ENCODE data around the gene KCNE1. TPM values are rescaled to one million over a fixed set of nuclear protein-coding genes. Genes with fewer than 3 reads are reported as not detected.
"Not testable (repeated sequence)": the region's sequence is repeated elsewhere in the genome, so short reads cannot be mapped to it uniquely, and the experiment has no call there.

KCNE1 gene
- total RNA-seq, 1 donor from 2014 or later: 0.53 TPM

DNA sequence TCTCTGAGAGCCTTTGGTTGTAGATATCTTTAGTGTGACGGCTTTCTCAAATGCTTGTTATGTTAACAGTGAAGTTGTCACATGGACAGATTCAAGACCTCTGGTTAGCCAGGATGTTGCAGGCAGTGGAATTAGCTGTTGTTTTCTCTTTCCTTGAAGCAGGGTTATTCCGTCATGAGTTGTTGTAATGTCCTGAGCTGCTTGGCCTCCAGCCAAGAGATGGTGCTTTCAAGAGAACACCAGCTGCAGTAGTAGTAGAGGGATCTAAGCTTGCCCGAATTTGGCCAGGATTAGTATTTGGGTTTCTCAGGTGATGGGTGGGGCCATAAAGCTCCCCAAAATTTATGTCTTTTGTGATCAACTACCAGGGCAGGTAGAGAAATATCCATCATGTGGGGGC, 13.4 kb downstream of the KCNE1 start:
- peaks cover 21% of the 10 kb centered on the region for H3K9me3 Mint-ChIP-seq (ENCODE audit: low read depth)
- TF ChIP-seq, protein P1, sequence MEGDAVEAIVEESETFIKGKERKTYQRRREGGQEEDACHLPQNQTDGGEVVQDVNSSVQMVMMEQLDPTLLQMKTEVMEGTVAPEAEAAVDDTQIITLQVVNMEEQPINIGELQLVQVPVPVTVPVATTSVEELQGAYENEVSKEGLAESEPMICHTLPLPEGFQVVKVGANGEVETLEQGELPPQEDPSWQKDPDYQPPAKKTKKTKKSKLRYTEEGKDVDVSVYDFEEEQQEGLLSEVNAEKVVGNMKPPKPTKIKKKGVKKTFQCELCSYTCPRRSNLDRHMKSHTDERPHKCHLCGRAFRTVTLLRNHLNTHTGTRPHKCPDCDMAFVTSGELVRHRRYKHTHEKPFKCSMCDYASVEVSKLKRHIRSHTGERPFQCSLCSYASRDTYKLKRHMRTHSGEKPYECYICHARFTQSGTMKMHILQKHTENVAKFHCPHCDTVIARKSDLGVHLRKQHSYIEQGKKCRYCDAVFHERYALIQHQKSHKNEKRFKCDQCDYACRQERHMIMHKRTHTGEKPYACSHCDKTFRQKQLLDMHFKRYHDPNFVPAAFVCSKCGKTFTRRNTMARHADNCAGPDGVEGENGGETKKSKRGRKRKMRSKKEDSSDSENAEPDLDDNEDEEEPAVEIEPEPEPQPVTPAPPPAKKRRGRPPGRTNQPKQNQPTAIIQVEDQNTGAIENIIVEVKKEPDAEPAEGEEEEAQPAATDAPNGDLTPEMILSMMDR (IDR thresholded peaks at IDR 0.05; ENCODE audit: unreplicated experiment): no peak
- no peak overlapping the region for H3K4me3 Mint-ChIP-seq (ENCODE audit: low read depth)
- H3K36me3 Mint-ChIP-seq (ENCODE audit: insufficient read depth): peaks cover 2% of the 10 kb centered on the region
- no peaks in the 10 kb centered on the region for H3K27me3 Mint-ChIP-seq
- DNase-seq (ENCODE audit: low spot score, unreplicated experiment): no peak
- H3K4me1 Mint-ChIP-seq (ENCODE audit: low read depth): no peaks in the 10 kb centered on the region
- no peak overlapping the region for H3K27ac Mint-ChIP-seq

DNA sequence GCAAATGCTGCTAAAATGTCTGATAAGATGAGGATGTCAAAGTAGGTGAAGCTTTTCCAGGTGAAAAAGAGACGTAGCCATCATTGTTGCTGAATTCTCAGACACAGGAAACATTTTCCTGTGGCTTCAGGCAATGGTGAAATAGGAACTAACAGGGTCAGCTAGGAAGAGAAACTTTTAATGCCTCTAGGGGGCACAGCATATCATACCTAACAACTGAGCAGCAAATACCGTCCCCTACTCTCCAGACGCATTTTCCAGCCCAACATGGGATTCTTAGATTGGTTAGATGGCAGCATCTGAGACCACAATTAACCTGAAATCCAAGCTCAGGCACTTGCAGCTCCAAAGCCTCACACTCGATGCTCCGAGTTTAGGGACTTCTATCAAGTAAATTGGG, 28.2 kb downstream of the KCNE1 start:
- H3K4me1 Mint-ChIP-seq (ENCODE audit: low read depth); H3K4me3 Mint-ChIP-seq (ENCODE audit: low read depth); H3K27me3 Mint-ChIP-seq; DNase-seq (ENCODE audit: low spot score, unreplicated experiment); H3K9me3 Mint-ChIP-seq (ENCODE audit: low read depth); H3K36me3 Mint-ChIP-seq (ENCODE audit: insufficient read depth); H3K27ac Mint-ChIP-seq: not testable (repeated sequence)

DNA sequence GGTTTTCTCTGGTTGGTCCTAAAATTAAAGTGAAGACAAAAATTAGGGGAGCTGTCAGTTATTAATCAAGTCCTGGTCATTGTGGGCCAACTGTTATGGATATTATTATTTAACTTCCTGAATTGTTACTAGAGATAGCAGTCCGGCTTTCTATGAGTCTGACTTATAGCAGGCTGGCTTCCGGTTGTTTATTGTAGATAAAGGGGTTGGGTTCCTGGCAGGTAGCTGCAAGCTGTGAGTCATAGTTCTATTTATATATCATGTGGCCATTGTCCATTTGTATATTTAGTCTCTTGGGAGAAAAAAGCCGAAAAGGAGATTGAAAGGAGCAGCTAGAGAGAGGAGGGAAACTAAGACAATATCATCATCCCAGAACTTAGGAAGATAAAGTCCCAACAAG, 28.6 kb downstream of the KCNE1 start:
- not testable (repeated sequence) for H3K4me3 Mint-ChIP-seq (ENCODE audit: low read depth)

DNA sequence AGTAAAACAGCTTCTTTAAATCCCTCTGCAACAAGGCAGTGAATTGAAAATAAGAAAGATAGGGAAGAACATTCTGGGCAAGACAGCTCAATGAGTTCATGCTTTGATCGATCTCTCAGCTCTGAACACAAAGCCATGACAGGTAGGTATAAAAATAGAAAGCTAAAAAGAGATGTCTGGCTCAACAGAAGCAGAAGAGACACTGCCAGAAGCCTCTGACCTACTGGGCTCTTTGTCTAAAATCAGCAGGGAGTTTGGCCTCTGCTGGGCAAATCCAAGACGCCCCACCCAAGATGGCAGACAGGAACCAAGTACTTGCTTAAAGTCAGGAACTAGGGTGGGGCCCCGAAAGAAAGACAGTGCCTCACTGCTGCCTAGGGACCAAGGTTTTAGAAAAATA, 44.7 kb downstream of the KCNE1 start:
- H3K36me3 Mint-ChIP-seq (ENCODE audit: insufficient read depth); DNase-seq (ENCODE audit: low spot score, unreplicated experiment); H3K27me3 Mint-ChIP-seq; H3K4me1 Mint-ChIP-seq (ENCODE audit: low read depth); H3K9me3 Mint-ChIP-seq (ENCODE audit: low read depth); H3K4me3 Mint-ChIP-seq (ENCODE audit: low read depth); H3K27ac Mint-ChIP-seq: not testable (repeated sequence)

More for the DNA sequence above, 28.6 kb downstream of the KCNE1 start:
- not testable (repeated sequence) for DNase-seq (ENCODE audit: low spot score, unreplicated experiment); H3K9me3 Mint-ChIP-seq (ENCODE audit: low read depth); H3K27me3 Mint-ChIP-seq; H3K4me1 Mint-ChIP-seq (ENCODE audit: low read depth); H3K27ac Mint-ChIP-seq; H3K36me3 Mint-ChIP-seq (ENCODE audit: insufficient read depth)

DNA sequence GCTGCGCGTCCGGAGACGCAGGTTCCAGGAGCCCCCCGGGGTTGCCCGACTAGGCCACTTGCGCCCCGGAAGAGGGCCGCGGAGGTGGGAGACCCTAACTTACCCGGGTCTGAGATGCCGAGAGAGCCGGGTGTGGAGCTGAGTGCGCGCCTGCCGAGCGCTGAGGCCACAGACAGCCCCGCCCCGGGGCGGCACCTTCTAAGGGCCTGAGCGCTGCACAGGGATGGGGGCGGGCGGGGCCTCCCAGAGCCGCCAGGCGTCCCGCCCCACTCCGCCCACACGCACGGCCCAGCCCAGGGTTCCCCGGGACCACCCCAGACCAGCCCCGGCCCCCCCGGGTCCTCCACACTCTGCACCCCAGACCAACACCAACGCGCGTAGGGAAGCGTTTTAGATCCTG, 52.6 kb downstream of the KCNE1 start:
- H3K4me1 Mint-ChIP-seq (ENCODE audit: low read depth); H3K9me3 Mint-ChIP-seq (ENCODE audit: low read depth); DNase-seq (ENCODE audit: low spot score, unreplicated experiment); H3K4me3 Mint-ChIP-seq (ENCODE audit: low read depth); H3K27ac Mint-ChIP-seq; H3K27me3 Mint-ChIP-seq; H3K36me3 Mint-ChIP-seq (ENCODE audit: insufficient read depth): not testable (repeated sequence)

DNA sequence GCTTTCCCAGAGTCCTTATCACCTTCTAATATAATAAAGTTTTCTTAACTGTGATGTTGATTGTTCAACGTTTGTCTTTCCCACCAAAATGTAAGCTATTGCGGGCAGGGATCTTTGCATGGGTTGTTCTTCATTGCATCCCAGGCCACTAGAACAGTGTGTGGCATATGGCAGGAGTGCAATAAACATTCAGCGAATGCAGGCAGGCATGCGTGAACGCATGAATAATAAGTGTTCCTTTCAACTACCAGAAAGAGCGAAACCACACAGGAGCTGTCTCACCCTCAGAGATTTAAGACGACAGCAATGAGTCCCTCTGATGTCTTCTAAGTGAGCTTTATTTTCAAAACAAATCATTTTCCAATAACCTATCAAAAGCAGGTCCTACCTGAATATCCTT, 53.7 kb downstream of the KCNE1 start:
- not testable (repeated sequence) for DNase-seq (ENCODE audit: low spot score, unreplicated experiment); H3K4me3 Mint-ChIP-seq (ENCODE audit: low read depth); H3K9me3 Mint-ChIP-seq (ENCODE audit: low read depth); H3K27me3 Mint-ChIP-seq; H3K36me3 Mint-ChIP-seq (ENCODE audit: insufficient read depth); H3K27ac Mint-ChIP-seq; H3K4me1 Mint-ChIP-seq (ENCODE audit: low read depth)

DNA sequence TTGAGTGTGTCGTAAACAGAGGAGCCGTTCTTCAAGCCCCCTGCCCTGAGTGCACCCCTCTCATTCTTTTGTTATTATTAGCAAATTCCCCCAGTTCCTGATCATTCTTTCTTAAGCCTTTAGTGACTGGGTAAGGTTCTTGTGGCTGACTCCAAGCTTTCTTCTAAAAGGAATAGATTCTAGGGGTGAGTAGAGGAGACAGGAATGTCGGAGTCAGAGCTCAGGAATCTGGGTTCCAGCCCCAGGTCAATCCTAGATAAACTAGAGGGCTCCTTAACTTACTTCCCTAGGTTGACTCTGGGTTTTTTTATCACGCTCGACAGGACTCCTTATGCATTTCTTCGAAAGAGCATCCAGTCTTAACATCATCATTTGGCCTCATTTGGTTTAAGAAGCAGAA, 55.8 kb downstream of the KCNE1 start:
- not testable (repeated sequence) for H3K36me3 Mint-ChIP-seq (ENCODE audit: insufficient read depth); H3K27me3 Mint-ChIP-seq; H3K4me1 Mint-ChIP-seq (ENCODE audit: low read depth); H3K27ac Mint-ChIP-seq; H3K4me3 Mint-ChIP-seq (ENCODE audit: low read depth); DNase-seq (ENCODE audit: low spot score, unreplicated experiment); H3K9me3 Mint-ChIP-seq (ENCODE audit: low read depth)

DNA sequence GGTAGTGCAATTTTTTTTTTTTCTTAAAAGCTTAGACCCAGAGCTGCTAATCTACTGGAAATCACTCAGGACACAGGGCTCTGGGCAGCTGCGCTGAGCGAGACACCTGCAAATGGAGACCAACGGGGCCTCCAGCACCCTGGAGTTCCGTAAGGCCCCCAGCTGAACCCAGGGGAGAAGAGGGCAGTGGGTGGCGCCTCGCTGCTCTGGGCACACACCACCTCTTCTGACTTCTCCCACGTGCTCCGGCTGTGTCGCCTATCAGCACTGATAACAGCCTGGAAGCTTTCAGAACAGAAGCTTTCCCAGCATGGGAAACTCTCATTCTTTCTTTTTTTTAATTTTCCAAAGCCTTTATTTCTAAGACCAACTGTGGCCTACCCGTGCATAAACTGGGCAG, 56.4 kb downstream of the KCNE1 start:
- not testable (repeated sequence) for DNase-seq (ENCODE audit: low spot score, unreplicated experiment); H3K36me3 Mint-ChIP-seq (ENCODE audit: insufficient read depth); H3K4me3 Mint-ChIP-seq (ENCODE audit: low read depth); H3K9me3 Mint-ChIP-seq (ENCODE audit: low read depth); H3K27ac Mint-ChIP-seq; H3K4me1 Mint-ChIP-seq (ENCODE audit: low read depth); H3K27me3 Mint-ChIP-seq

DNA sequence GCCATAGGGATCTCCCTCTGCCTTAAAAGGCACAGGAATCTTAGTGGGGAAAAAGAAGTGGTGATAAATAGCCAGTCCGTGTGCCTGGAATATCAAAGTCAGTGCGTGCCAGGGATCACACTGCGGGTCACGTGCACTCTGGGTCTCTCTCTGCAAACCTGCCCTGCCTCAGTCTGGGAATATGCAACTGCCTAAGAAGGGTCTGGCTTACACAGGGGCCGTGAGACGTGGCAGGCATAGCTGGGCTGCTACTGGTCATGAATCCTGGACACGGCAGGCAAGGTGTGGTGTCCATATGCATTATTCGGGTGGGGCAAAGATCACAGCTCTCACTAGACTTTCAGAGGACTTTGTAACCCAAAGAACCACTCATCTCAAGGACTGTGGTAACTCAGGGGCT, 65.0 kb downstream of the KCNE1 start:
- DNase-seq (ENCODE audit: low spot score, unreplicated experiment); H3K4me1 Mint-ChIP-seq (ENCODE audit: low read depth); H3K9me3 Mint-ChIP-seq (ENCODE audit: low read depth); H3K4me3 Mint-ChIP-seq (ENCODE audit: low read depth); H3K27me3 Mint-ChIP-seq; H3K36me3 Mint-ChIP-seq (ENCODE audit: insufficient read depth); H3K27ac Mint-ChIP-seq: not testable (repeated sequence)

DNA sequence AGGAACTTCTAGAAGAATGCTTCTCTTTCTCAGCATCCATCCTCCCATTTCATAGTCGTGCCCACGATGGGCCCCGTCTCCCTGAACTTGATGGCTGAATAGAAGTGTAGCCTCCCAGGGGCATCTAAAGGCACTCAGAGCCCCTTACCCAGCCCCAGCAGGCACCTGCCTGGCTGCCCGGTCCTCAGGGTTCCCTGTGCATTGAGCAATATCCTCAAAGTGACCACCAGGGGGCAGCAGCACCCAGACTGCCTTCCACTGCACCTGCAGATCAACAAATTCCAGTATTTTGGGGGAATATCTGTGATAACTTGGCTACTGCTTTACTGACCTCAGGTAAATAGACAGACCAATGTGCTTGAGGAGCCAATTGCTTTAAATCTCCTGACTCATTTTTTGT, 68.5 kb downstream of the KCNE1 start:
- not testable (repeated sequence) for H3K4me1 Mint-ChIP-seq (ENCODE audit: low read depth); H3K27ac Mint-ChIP-seq; H3K9me3 Mint-ChIP-seq (ENCODE audit: low read depth); H3K4me3 Mint-ChIP-seq (ENCODE audit: low read depth); H3K36me3 Mint-ChIP-seq (ENCODE audit: insufficient read depth); H3K27me3 Mint-ChIP-seq; DNase-seq (ENCODE audit: low spot score, unreplicated experiment)

DNA sequence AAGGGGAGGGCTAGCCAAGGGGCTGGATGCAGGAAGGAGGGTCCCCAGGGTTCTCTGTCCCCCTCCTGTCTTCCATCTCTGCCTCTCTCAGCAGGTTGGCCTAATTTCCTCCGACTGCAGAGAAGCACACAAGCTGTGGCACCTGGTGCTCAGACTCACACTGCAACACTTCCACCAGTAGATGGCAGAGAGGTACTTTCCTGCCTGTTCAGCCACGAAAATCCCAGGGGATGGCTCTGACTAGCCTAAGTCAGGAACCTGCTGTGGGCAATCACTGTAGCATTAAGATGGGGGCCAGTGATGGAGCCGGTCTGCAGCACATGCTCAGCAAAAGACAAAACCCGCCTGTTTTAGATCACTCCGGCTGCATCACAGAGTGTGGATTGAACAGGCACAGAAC, 82.3 kb downstream of the KCNE1 start:
- not testable (repeated sequence) for H3K36me3 Mint-ChIP-seq (ENCODE audit: insufficient read depth); H3K27me3 Mint-ChIP-seq; H3K4me1 Mint-ChIP-seq (ENCODE audit: low read depth); H3K9me3 Mint-ChIP-seq (ENCODE audit: low read depth); DNase-seq (ENCODE audit: low spot score, unreplicated experiment); H3K27ac Mint-ChIP-seq; H3K4me3 Mint-ChIP-seq (ENCODE audit: low read depth)

DNA sequence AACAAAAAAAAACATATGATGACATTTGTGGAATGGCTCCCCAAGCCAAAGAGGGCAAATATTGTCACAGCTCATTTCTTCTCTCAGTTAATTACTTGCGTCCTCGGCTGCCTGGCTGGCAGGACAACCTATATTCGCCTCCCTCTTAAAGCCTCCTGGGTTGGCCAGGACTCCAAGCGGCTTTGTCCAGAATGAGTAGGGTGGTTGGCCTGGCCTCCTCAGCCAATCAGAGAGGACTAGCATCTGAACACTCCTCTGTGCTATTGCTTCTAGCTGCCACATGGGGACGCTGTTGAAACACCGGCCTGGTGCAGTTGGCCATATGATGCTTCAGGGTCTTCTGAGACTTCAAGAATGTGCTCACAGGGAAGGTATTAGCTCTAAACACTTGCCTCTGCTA, 83.6 kb downstream of the KCNE1 start:
- not testable (repeated sequence) for DNase-seq (ENCODE audit: low spot score, unreplicated experiment); H3K27me3 Mint-ChIP-seq; H3K4me1 Mint-ChIP-seq (ENCODE audit: low read depth); H3K27ac Mint-ChIP-seq; H3K4me3 Mint-ChIP-seq (ENCODE audit: low read depth); H3K36me3 Mint-ChIP-seq (ENCODE audit: insufficient read depth); H3K9me3 Mint-ChIP-seq (ENCODE audit: low read depth)

DNA sequence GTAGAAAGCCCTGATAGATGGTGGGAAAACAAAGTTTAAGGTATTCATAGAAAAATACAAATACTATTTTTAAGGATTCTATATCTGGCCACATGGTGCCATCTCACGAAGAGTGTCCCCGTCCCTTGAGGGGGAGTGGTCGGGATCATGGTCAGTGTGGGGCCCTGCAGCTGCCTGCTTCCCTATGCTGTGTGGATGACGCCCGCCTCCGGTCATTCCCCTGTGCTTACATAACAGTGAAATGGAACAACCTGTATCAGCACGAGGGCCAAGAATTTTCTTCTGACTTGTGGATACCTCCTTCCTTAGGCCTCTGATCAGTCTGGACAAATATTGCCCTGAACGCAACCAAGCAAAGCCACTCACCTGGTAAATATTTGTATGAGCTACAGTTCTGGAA, 84.7 kb downstream of the KCNE1 start:
- not testable (repeated sequence) for DNase-seq (ENCODE audit: low spot score, unreplicated experiment); H3K4me3 Mint-ChIP-seq (ENCODE audit: low read depth); H3K4me1 Mint-ChIP-seq (ENCODE audit: low read depth); H3K27ac Mint-ChIP-seq; H3K27me3 Mint-ChIP-seq; H3K9me3 Mint-ChIP-seq (ENCODE audit: low read depth); H3K36me3 Mint-ChIP-seq (ENCODE audit: insufficient read depth)
